IgD-negative memory B cell (primary cell): ENCODE data around the gene SLC36A1. TPM values are rescaled to one million over a fixed set of nuclear protein-coding genes. Genes with fewer than 3 reads are reported as not detected.

Experiments
- H3K27ac Mint-ChIP-seq, 3 donors: one replicate each; pipeline ENCODE4 v1.8.0; 2020 to 2022; ENCODE audit warnings: mild to moderate bottlenecking in 3 of 3, mixed read lengths in 3 of 3, moderate library complexity in 1 of 3
- H3K27me3 Mint-ChIP-seq: one replicate; pipeline ENCODE4 v1.8.0; 2021; ENCODE audit warnings: mixed read lengths
- H3K36me3 Mint-ChIP-seq: one replicate; pipeline ENCODE4 v1.8.0; 2020; ENCODE audit warnings: mild to moderate bottlenecking, mixed read lengths
- H3K4me1 Mint-ChIP-seq, 3 donors: one replicate each; pipeline ENCODE4 v1.8.0; 2020 to 2022; ENCODE audit warnings: mixed read lengths in 3 of 3, mild to moderate bottlenecking in 1 of 3
- H3K4me3 Mint-ChIP-seq, 4 donors: one replicate each; pipeline ENCODE4 v1.8.0; 2020 to 2022; ENCODE audit warnings: mild to moderate bottlenecking in 4 of 4, mixed read lengths in 4 of 4, moderate library complexity in 3 of 4
- H3K9me3 Mint-ChIP-seq, 3 donors: one replicate each; pipeline ENCODE4 v1.8.0; 2020 to 2021; ENCODE audit warnings: mixed read lengths in 3 of 3, mild to moderate bottlenecking in 1 of 3
- polyA plus RNA-seq: library from polyadenylated mRNA; unstranded; fragments of 300-500 nt; fragmentation: Illumina TruSeq; gene quantifications from one replicate; pipeline ENCODE4 v1.2.3, GENCODE V29; 2021

Gene SLC36A1
- polyA plus RNA-seq, 1 donor from 2014 or later, result 1.9 TPM

- no peak overlapping the region for H3K4me3 Mint-ChIP-seq
- H3K36me3 Mint-ChIP-seq, result peaks cover 6% of the 10 kb centered on the region
- H3K27me3 Mint-ChIP-seq, result peaks cover 6% of the 10 kb centered on the region
- no peak overlapping the region for H3K27ac Mint-ChIP-seq
- no peaks in the 10 kb centered on the region for H3K4me1 Mint-ChIP-seq
- H3K9me3 Mint-ChIP-seq, result peaks cover 3 to 5% (median 4%) of the 10 kb centered on the region in 3 donors
Observed at GRCh38 chr5:151434570-151435237, 12.7 kb upstream of the SLC36A1 start.

GRCh38 chr5:151448038-151448985, 909 bp downstream of the SLC36A1 start:
- Mint-ChIP-seq H3K36me3 (peaks cover 3% of the 10 kb centered on the region), H3K9me3 (no peaks in the 10 kb centered on the region), H3K4me3 (peak overlapping the region; percentile 88 to 99 (median 96)), H3K4me1 (peaks cover 6 to 17% (median 17%) of the 10 kb centered on the region in 3 donors), H3K27me3 (peaks cover 8% of the 10 kb centered on the region), H3K27ac (peak overlapping the region; percentile 67 to 93 (median 89))

- peak overlapping the region; percentile 88 to 99 (median 96) for H3K4me3 Mint-ChIP-seq
- peak overlapping the region in 1 of 3 donors; percentile 89 for H3K27ac Mint-ChIP-seq
- no peaks in the 10 kb centered on the region for H3K9me3 Mint-ChIP-seq
- H3K36me3 Mint-ChIP-seq, result peaks cover 2% of the 10 kb centered on the region
- H3K27me3 Mint-ChIP-seq, result peaks cover 8% of the 10 kb centered on the region
- H3K4me1 Mint-ChIP-seq, result peaks cover 6 to 17% (median 17%) of the 10 kb centered on the region in 3 donors
Observed at GRCh38 chr5:151449297-151449696, 1.9 kb downstream of the SLC36A1 start.

- no peaks in the 10 kb centered on the region for H3K9me3 Mint-ChIP-seq
- H3K27me3 Mint-ChIP-seq, result peaks cover 7% of the 10 kb centered on the region
- H3K4me1 Mint-ChIP-seq, result peaks cover 6 to 18% (median 17%) of the 10 kb centered on the region in 3 donors
- H3K4me3 Mint-ChIP-seq, result peak overlapping the region in 1 of 4 donors; percentile 88
- no peak overlapping the region for H3K27ac Mint-ChIP-seq
- H3K36me3 Mint-ChIP-seq, result peaks cover 2% of the 10 kb centered on the region
Observed at GRCh38 chr5:151449839-151450238, 2.4 kb downstream of the SLC36A1 start.

DNA sequence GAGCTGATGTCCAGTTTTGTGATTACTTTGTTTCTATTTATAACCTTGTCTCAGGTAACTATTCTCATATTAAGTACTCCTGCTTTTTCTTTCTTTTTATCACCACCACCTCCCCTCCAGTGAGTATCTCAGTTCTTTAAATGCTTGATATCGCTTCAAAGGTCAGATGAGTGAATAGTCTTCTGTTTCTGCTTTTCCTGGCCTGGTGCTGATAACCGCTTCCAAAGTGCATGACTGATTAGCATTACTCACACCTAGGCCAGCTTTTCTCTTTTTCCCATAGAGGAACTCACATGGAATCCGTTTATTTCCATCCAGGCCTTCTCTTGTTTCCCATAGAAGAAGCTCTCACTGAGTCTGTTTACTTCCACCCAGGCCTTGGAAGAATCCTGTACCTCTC, 3.2 kb downstream of the SLC36A1 start:
- no peak overlapping the region for H3K27ac Mint-ChIP-seq
- H3K36me3 Mint-ChIP-seq, result peaks cover 2% of the 10 kb centered on the region
- H3K9me3 Mint-ChIP-seq, result no peaks in the 10 kb centered on the region
- peaks cover 6 to 19% (median 17%) of the 10 kb centered on the region in 3 donors for H3K4me1 Mint-ChIP-seq
- no peak overlapping the region for H3K4me3 Mint-ChIP-seq
- peaks cover under 1% of the 10 kb centered on the region for H3K27me3 Mint-ChIP-seq

GRCh38 chr5:151451626-151452520, 4.5 kb downstream of the SLC36A1 start:
- Mint-ChIP-seq H3K4me3 (peak overlapping the region in 1 of 4 donors; percentile 30), H3K27ac (no peak overlapping the region), H3K4me1 (peaks cover 6 to 19% (median 17%) of the 10 kb centered on the region in 3 donors), H3K27me3 (no peaks in the 10 kb centered on the region), H3K9me3 (no peaks in the 10 kb centered on the region), H3K36me3 (peaks cover 2% of the 10 kb centered on the region)

DNA sequence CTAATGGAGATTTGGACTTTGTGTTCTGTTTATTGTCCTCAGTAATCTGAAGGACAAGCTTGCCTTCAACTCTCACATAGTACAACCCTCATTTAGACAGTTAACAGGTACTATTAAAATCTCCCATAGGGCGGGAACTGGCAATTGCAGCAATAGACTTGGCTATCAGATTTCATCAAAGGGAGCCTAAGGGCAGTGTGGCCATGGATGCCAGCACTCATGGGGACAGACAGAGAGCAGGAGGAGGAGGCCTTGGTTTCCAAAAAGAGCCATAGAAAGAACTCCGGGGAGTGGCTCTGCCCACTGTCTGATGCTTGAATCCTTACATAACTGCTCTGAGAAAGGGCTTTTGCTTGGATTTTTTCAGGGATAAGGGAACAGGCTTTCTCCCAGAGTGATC, 6.8 kb downstream of the SLC36A1 start:
- Mint-ChIP-seq H3K36me3 (peaks cover 4% of the 10 kb centered on the region), H3K4me1 (peaks cover 0 to 6% (median 1%) of the 10 kb centered on the region in 3 donors), H3K9me3 (no peaks in the 10 kb centered on the region)

DNA sequence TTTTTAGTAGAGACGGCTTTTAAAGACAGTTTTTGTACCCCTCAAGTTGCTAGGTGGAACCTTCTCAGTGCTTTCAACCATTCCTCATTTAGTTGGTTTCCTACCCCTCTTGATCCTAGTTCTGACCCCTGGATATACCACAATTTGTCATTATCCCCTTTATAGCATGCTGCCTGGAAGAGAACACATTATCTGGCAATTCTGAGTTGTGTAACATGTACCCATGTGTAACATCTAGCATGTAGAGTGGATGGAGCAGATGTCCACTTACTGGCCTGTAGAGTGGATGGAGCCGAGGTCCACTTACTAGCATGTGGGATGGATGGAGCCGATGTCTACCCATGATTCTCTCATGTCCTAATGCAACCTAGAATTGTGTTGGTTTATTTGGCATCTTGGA, 7.5 kb downstream of the SLC36A1 start:
- H3K27me3 Mint-ChIP-seq, result no peaks in the 10 kb centered on the region
- H3K27ac Mint-ChIP-seq, result no peak overlapping the region
- H3K4me3 Mint-ChIP-seq, result no peak overlapping the region
- H3K9me3 Mint-ChIP-seq, result no peaks in the 10 kb centered on the region
- peaks cover 4% of the 10 kb centered on the region for H3K36me3 Mint-ChIP-seq
- peaks cover 0 to 6% (median 0%) of the 10 kb centered on the region in 3 donors for H3K4me1 Mint-ChIP-seq

More for the DNA sequence above, 6.8 kb downstream of the SLC36A1 start:
- Mint-ChIP-seq H3K27me3 (no peaks in the 10 kb centered on the region), H3K27ac (no peak overlapping the region), H3K4me3 (no peak overlapping the region)

- Mint-ChIP-seq H3K27me3 (no peaks in the 10 kb centered on the region), H3K27ac (no peak overlapping the region), H3K9me3 (no peaks in the 10 kb centered on the region), H3K4me3 (no peak overlapping the region), H3K36me3 (peaks cover 4% of the 10 kb centered on the region), H3K4me1 (peaks cover 0 to 3% (median 0%) of the 10 kb centered on the region in 3 donors)
Observed at GRCh38 chr5:151456321-151456940, 9.0 kb downstream of the SLC36A1 start.

DNA sequence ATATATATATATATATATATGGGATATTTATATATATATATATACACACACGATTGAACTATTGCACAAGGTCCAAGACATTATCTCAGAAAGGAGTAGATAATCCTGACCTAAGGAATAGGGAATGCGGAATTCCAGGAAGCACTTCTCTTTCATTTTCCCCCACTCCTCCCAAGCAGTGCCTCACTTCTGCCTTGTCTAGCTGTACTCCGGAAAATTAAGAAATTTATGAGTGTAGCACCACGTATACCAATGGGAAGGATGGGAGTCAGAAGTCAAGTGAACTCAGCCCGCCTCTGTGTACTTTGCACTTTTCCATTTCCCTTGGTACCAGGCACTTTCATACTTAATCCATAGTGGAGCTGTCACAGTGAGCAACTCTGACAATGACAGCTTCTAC, 10.9 kb downstream of the SLC36A1 start:
- no peak overlapping the region for H3K27ac Mint-ChIP-seq
- H3K27me3 Mint-ChIP-seq, result no peaks in the 10 kb centered on the region
- H3K9me3 Mint-ChIP-seq, result no peaks in the 10 kb centered on the region
- H3K36me3 Mint-ChIP-seq, result peaks cover 2% of the 10 kb centered on the region
- H3K4me3 Mint-ChIP-seq, result no peak overlapping the region
- peaks cover 0 to 2% (median 0%) of the 10 kb centered on the region in 3 donors for H3K4me1 Mint-ChIP-seq

DNA sequence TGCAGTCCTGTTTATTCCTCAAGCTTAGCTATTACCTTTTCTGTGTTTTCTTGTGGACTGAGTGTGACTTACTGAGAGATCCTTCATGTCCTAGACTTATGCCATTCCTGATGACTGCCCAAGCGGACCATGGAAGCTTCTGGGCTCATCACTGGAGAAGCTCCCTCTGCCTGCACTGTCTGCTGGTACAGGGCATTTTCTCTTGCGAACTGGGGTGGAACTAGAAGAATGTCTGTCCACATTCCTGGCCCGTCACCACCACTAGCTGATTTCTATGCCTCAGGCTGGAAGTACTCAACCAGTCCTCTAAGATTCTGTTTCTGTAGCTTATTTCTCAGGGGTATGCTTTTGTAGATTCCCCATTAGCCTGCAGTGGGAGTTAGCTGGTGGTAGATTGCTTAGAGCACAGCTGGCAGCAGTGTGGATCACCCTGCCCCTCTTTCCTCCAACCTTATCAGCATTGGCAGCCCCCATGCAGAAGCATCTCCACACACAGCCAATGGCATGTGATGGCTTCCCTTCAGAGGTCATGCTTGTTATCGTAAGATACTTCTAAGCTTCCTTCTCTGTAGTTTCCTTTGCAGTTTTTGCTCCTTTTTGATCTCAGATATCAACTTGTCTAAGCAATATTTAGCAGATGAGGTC, 12.4 kb downstream of the SLC36A1 start:
- peaks cover 0 to 1% (median 0%) of the 10 kb centered on the region in 3 donors for H3K4me1 Mint-ChIP-seq
- H3K27me3 Mint-ChIP-seq, result no peaks in the 10 kb centered on the region
- H3K4me3 Mint-ChIP-seq, result no peak overlapping the region
- H3K27ac Mint-ChIP-seq, result no peak overlapping the region
- H3K36me3 Mint-ChIP-seq, result peaks cover 2% of the 10 kb centered on the region
- no peaks in the 10 kb centered on the region for H3K9me3 Mint-ChIP-seq

- H3K4me1 Mint-ChIP-seq, result no peaks in the 10 kb centered on the region
- no peak overlapping the region for H3K27ac Mint-ChIP-seq
- H3K9me3 Mint-ChIP-seq, result no peaks in the 10 kb centered on the region
- H3K4me3 Mint-ChIP-seq, result no peak overlapping the region
- H3K36me3 Mint-ChIP-seq, result peaks cover 12% of the 10 kb centered on the region
- H3K27me3 Mint-ChIP-seq, result no peaks in the 10 kb centered on the region
Observed at GRCh38 chr5:151461312-151461711, 13.9 kb downstream of the SLC36A1 start.

- peaks cover 10% of the 10 kb centered on the region for H3K36me3 Mint-ChIP-seq
- H3K27me3 Mint-ChIP-seq, result no peaks in the 10 kb centered on the region
- no peaks in the 10 kb centered on the region for H3K9me3 Mint-ChIP-seq
- no peak overlapping the region for H3K4me3 Mint-ChIP-seq
- no peak overlapping the region for H3K27ac Mint-ChIP-seq
- H3K4me1 Mint-ChIP-seq, result no peaks in the 10 kb centered on the region
Observed at GRCh38 chr5:151463137-151464029, 16.0 kb downstream of the SLC36A1 start.
